ENCODE results near the gene THOC1.

THOC1 gene

GRCh38 chr18:213505-213904, 54.3 kb downstream of the THOC1 start:
- no peak for DNase-seq (ENCODE audit: low read depth)

DNA sequence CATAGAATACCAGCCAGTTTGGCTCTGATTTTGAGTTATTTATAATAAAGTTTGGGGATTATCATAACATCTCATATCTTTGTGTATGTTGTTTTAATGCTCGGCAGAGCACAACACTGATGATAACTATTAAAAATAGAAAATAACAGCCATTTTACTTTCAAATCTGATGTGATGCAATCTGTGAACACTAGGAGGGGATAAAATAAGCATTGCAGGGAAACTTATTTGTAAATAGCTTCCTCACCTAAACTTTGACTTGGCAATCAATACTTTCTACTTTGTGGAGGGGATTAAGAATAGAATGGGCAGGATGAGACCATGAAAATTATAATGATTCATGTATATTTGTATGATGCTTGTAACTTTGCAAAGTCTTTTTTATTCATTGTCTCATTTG, 55.1 kb downstream of the THOC1 start:
- no peak for DNase-seq (ENCODE audit: low read depth)

- no peak for DNase-seq (ENCODE audit: low read depth)
Observed at GRCh38 chr18:211582-211981, 56.3 kb downstream of the THOC1 start.

- DNase-seq (ENCODE audit: low read depth) = no peak
Observed at GRCh38 chr18:210733-211132, 57.1 kb downstream of the THOC1 start.

DNA sequence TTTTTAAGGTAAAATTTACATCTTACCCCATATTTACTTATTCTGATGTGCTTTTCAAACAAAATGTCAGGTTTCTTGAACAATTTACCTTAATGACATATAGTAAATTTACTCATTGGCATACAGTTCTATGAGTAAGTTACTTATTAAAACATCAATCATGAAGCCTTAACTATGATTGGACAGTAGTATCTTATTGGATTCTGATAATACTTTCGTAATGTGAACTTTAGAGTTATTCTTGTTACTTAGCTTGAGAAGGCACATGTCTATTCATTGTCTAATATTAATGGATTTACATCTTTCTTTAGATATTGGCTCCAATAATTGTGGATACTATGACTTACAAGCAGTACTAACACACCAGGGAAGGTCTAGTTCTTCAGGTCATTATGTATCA, 57.8 kb downstream of the THOC1 start:
- no peak for DNase-seq (ENCODE audit: low read depth)

DNA sequence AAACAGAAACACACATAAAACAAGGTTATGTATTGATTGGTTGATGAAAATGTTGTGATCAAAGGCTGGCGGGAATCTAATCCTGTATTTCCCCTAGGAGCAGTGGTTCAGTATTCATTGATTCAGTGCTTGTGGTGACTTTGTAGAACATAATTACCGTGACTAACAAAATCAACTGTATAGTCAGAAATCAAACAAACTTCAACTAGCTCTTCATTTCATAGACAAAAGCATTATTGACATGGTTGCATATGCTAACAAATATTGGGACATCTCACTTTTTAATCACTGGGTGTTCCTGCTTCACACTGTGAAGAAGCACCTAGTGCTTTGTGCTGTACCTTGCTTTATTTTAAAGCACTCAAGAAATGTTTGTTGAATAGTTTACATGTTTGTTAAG, 68.1 kb downstream of the THOC1 start:
- DNase-seq (ENCODE audit: low read depth) = no peak

- DNase-seq (ENCODE audit: low read depth) = no peak
Observed at GRCh38 chr18:199214-199613, 68.6 kb downstream of the THOC1 start.

GRCh38 chr18:195651-196050, 72.2 kb downstream of the THOC1 start:
- no peak for DNase-seq (ENCODE audit: low read depth)

- DNase-seq (ENCODE audit: low read depth) = no peak
Observed at GRCh38 chr18:192801-193200, 75.0 kb downstream of the THOC1 start.

GRCh38 chr18:191725-192124, 76.1 kb downstream of the THOC1 start:
- no peak for DNase-seq (ENCODE audit: low read depth)

DNA sequence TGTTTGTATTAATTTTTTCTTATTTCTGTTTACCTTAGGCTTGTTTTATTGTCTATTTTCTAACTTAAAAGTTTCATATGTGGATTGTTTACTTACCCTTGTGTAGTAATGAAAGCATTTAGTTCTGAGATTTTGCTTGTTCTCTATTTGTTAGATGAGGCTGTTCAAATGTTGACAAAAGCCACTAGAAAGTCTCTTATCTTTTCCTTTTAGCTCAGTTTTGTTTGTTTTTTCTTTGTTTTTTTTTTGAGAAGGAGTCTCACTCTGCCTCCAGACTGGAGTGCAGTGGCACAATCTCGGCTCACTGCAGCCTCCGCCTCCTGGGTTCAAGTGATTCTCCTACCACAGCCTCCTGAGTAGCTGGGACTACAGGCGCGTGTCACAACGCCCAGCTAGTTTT, 78.6 kb downstream of the THOC1 start:
- DNase-seq (ENCODE audit: low read depth) = no peak

- no peak for DNase-seq (ENCODE audit: low read depth)
Observed at GRCh38 chr18:183769-184168, 84.1 kb downstream of the THOC1 start.

- DNase-seq (ENCODE audit: low read depth) = no peak
Observed at GRCh38 chr18:181711-182110, 86.1 kb downstream of the THOC1 start.

DNA sequence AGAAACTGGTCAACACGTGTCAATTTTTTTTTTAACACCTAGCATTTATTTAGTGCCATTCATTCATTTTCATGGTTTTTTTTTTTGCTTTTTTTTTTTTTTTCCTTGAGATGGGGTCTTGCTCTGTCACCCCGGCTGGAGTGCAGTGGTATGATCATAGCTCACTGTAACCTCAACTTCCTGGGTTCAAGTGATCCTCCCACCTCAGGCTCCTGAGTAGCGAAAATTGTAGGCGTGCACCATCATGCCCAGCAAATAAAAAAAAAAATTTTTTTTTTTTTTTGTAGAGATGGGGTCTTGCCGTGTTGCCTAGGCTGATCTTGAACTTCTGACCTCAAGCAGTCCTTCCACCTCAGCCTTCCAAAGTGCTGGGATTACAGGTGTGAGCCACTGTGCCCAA, 88.3 kb downstream of the THOC1 start:
- no peak for DNase-seq (ENCODE audit: low read depth)

GRCh38 chr18:172361-172760, 95.5 kb downstream of the THOC1 start:
- no peak for DNase-seq (ENCODE audit: low read depth)

Measured in activated T-cell treated with anti-CD3 and anti-CD28 coated beads for 24 hours (primary cell).